Measurements from ENCODE around the gene ZDHHC7.
"Not testable (repeated sequence)": the region's sequence is repeated elsewhere in the genome, so short reads cannot be mapped to it uniquely, and the experiment has no call there.

Gene ZDHHC7

DNA sequence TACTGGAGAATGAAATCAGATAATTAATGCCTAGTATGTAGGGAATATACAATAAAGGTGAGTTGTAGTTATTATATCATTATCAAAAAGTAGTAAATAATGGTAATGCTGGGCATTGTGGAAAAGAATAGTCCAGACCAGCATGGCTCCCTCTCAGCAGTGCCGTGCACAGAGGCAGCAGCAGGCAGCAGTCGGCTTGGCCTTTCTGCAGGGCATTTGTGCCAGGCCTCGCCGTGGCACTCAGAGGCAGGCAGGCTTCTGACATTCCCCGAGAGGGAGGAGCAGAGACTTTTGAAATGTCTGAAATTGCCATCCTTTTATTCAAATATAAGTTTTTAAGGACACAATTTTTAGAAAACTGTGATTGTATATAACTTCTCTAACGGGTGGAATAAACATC lies 31.3 kb upstream of the ZDHHC7 start:
- DNase-seq (ENCODE audit: low read depth) = no peak

- DNase-seq (ENCODE audit: low read depth) = no peak
Measured at GRCh38 chr16:85042167-85042526, 30.8 kb upstream of the ZDHHC7 start.

- no peak for DNase-seq (ENCODE audit: low read depth)
Measured at GRCh38 chr16:85041219-85042166, 30.2 kb upstream of the ZDHHC7 start.

DNA sequence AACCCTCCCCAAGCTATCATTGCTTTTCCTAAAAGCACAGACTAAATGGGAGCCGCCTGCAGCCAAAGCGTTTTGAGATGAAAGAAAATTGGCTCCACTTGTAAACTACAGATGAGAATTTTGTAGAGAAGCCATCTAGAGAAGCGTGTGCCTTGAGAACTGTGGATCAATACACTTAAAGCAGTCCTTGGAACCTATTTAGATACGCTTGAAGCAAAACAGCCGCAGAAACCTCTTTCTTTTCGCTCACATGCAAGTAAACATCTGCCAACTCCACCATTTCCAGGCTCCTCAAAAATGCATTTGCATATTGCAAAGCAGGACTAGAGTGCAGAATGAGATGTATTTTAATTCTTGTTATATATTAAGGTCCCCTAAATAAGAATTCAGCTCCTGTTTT lies 29.4 kb upstream of the ZDHHC7 start:
- DNase-seq (ENCODE audit: low read depth) = no peak

GRCh38 chr16:85037721-85038120 lies 26.4 kb upstream of the ZDHHC7 start:
- DNase-seq (ENCODE audit: low read depth) = no peak

GRCh38 chr16:85037050-85037410 lies 25.7 kb upstream of the ZDHHC7 start:
- DNase-seq (ENCODE audit: low read depth) = no peak

GRCh38 chr16:85036236-85037049 lies 25.1 kb upstream of the ZDHHC7 start:
- DNase-seq (ENCODE audit: low read depth) = no peak

GRCh38 chr16:85034591-85035433 lies 23.5 kb upstream of the ZDHHC7 start:
- no peak for DNase-seq (ENCODE audit: low read depth)

GRCh38 chr16:85033171-85033570 lies 21.8 kb upstream of the ZDHHC7 start:
- no peak for DNase-seq (ENCODE audit: low read depth)

DNA sequence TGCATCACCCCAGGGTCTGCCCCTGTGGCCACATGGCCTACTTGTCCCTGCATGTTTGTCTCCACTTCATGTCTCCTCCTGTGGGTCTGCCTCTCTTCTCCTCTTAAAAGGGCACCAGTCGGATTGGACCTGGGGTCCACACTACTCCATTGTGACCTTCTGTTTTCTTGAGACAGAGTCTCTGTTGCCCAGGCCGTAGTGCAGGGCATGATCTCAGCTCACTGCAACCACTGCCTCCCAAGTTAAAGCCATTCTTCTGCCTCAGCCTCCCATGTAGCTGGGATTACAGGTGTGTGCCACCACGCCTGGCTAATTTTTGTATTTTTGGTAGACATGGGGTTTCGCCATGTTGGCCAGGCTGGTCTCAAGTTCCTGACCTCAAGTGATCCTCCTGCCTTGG lies 20.9 kb upstream of the ZDHHC7 start:
- not testable (repeated sequence) for DNase-seq (ENCODE audit: low read depth)

DNA sequence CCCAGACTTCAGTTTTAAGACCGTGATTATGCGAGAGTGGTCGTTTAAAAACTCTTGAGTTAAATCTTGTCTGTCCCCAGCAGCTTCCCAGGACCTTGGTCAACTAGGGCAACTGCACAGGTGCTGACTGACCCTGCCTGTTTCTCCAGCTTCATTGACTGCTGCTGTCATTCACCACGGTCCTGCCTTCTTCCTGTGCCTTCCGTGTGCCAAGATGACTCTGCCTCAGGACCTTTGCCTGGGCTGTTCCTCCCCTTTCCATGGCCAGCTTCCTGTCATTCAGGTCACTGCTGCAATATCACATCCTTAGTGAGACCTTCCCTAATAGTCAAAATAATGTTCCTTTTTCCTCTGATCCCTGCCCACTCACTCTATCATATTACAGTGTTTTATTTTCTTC lies 20.1 kb upstream of the ZDHHC7 start:
- no peak for DNase-seq (ENCODE audit: low read depth)

GRCh38 chr16:85029981-85030401 lies 18.7 kb upstream of the ZDHHC7 start:
- no peak for DNase-seq (ENCODE audit: low read depth)

DNA sequence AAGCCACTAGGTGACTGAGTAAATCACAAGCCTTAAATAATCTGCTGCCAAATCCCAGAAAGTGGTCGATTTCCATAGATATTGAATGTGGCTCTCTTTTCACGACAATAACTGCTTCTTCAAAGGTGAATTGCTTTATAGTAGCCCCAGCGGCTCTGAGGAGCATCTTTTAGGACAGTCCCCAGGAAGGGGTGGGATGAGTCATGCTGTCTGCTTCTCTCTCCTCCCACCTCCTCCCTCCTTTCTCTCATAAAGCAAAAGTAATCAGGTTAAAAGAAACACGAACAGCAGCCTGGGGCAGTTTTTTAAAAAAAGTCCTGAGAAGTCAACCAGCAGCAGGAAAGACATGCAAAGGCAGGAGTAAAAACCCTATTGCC lies 18.1 kb upstream of the ZDHHC7 start:
- DNase-seq (ENCODE audit: low read depth) = no peak

GRCh38 chr16:85028685-85029407 lies 17.5 kb upstream of the ZDHHC7 start:
- DNase-seq (ENCODE audit: low read depth) = peak; percentile 52

GRCh38 chr16:85027958-85028684 lies 16.8 kb upstream of the ZDHHC7 start:
- DNase-seq (ENCODE audit: low read depth) = no peak

DNA sequence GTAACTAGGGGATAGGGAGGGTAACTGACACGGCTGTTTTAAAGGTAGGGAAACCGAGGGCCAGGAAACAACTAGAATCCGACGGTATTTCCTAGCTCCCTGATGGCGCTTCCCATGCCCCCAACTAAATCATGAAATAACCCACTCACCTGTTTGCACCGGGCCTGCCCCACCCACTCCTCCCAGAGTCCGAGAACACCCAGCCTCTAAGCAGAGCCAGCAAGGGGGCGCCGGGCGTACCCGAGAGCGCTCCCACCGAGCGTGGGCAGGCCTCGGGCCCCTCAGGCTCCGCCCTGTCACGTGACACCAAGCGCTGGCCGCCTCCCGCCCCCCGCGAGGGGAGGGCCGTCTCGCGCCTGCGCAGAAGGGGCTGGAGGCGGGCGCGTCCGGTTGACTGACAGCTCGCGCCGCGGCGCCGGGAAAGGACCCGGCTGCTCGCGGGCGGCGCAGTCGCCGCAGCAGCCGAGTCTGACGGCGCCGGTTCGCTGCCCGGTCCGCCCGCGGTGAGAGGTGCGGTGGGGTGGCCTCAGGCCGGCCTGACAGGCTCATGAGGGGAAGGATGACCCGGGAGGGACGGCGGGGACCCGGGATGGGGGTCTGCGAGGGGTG lies 16.1 kb upstream of the ZDHHC7 start, which contains the start of gene KIAA0513:
KIAA0513 (plus strand) TSS at position 447 of the 609 bp plus-strand sequence. CDS start 39,277 bp downstream, outside the sequence.
- peak; percentile 91 for DNase-seq (ENCODE audit: low read depth)

- DNase-seq (ENCODE audit: low read depth) = no peak
Measured at GRCh38 chr16:85026703-85027102, 15.4 kb upstream of the ZDHHC7 start.

DNA sequence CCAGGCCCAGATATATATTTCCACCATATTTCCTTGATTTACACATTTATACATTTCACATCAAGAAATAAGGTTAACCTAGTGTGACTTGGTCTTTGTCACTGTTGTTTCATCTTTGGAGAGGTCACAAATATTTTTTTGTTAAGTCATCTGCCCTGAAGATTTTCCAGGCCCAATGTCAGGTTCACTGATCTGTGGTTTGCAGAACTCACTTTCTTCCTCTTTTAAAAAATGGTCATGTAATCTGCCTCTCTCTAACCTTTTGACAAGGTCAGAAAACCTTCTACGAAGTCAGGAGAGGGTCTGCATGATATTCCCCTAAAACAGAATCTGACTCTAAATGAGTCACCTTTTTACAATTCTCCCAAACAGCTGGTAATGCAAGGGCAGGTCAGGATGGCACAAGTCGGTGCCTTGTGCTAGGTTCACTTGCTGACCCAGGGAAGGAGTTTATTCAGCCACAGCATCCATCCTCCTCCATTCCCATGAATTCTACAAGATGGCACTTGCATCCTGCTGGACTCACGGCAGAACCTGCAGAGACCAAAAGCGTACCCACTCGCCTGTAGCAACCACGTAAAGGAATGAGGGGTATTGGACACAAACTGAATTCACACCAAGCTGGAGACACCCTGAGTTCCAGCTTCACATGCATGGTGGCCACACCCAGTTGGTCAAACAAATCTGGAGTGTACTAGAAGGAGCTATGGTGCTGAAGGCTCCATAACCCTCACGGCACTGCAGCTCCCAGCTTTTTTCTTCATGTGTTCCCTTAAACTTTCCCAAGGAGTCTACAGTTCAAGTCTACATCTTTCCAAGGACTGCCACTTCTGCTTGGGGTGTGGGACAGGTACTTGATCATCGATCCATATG lies 14.7 kb upstream of the ZDHHC7 start:
- no peak for DNase-seq (ENCODE audit: low read depth)

- no peak for DNase-seq (ENCODE audit: low read depth)
Measured at GRCh38 chr16:85019659-85020245, 8.4 kb upstream of the ZDHHC7 start.
